Ectodermal cell (in vitro differentiated cells): Measurements from ENCODE around the gene TUFM.
"Not testable (repeated sequence)": the region's sequence is repeated elsewhere in the genome, so short reads cannot be mapped to it uniquely, and the experiment has no call there.

Source experiments
- H3K27ac ChIP-seq: 2 replicates; pipeline ENCODE4 v1.7.0; 2013; ENCODE audit warnings: mild to moderate bottlenecking, low read depth, low read length; ENCODE audit not compliant: insufficient read depth, poor library complexity, severe bottlenecking
- H3K27me3 ChIP-seq: 2 replicates; pipeline ENCODE4 v1.7.0; 2013; ENCODE audit warnings: mild to moderate bottlenecking, low read length; ENCODE audit not compliant: insufficient read depth, control insufficient read depth, poor library complexity, severe bottlenecking
- H3K36me3 ChIP-seq: one replicate; pipeline ENCODE4 v1.7.0; 2013; ENCODE audit warnings: low read length; ENCODE audit not compliant: control insufficient read depth, insufficient read depth
- H3K4me1 ChIP-seq: one replicate; pipeline ENCODE4 v1.7.0; 2013; ENCODE audit warnings: low read length; ENCODE audit not compliant: control insufficient read depth, insufficient read depth
- H3K4me3 ChIP-seq: 2 replicates; pipeline ENCODE4 v1.7.0; 2013; ENCODE audit warnings: low read depth, low read length, control low read depth; ENCODE audit not compliant: insufficient read depth
- H3K9me3 ChIP-seq: 2 replicates; pipeline ENCODE4 v1.7.0; 2013; ENCODE audit warnings: mild to moderate bottlenecking, low read length, moderate library complexity; ENCODE audit not compliant: control insufficient read depth
- WGBS, 2 experiments: methylation state at CpG; one replicate each; pipeline ENCODE4 v1.1.7; 2013; ENCODE audit warnings: missing lambda C conversion rate in 2 of 2; 5-methylcytosine and 5-hydroxymethylcytosine counted together

TUFM gene

GRCh38 chr16:28875134-28876018, 29.2 kb upstream of the TUFM start:
- peaks cover 15% of the 10 kb centered on the region for H3K4me1 ChIP-seq
- H3K27me3 ChIP-seq, result no peaks in the 10 kb centered on the region
- no peak overlapping the region for H3K4me3 ChIP-seq
- WGBS, 2 experiments, result 85 to 86% methylated on average over 13 of the region's 13 CpGs
- H3K9me3 ChIP-seq, result no peaks in the 10 kb centered on the region
- H3K27ac ChIP-seq, result no peak overlapping the region
- H3K36me3 ChIP-seq, result no peaks in the 10 kb centered on the region

DNA sequence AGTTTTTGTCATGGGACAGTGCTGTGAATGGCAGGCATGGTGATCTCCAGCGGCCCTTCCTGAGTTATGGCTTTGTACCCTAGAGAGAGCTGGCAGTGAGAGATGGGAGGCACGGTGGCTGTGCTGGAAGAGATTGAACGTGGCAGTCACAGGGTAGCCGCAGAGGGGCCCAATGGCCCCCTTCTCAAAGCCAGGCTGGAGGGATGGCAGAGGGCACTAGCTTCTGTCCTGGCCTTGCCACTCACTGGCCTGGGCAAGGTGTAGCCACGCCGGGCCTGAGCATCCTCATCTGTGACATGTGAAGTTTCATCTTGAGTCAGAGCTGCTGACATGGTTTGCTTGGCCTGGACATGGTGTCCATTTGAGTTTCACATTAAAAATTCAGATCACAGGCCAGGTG, 28.3 kb upstream of the TUFM start:
- H3K27me3 ChIP-seq, result no peaks in the 10 kb centered on the region
- no peak overlapping the region for H3K4me3 ChIP-seq
- peaks cover 8% of the 10 kb centered on the region for H3K36me3 ChIP-seq
- no peaks in the 10 kb centered on the region for H3K9me3 ChIP-seq
- H3K27ac ChIP-seq, result no peak overlapping the region
- H3K4me1 ChIP-seq, result peaks cover 14% of the 10 kb centered on the region
- 96% methylated on average over 6 of the region's 6 CpGs for WGBS, 2 experiments

DNA sequence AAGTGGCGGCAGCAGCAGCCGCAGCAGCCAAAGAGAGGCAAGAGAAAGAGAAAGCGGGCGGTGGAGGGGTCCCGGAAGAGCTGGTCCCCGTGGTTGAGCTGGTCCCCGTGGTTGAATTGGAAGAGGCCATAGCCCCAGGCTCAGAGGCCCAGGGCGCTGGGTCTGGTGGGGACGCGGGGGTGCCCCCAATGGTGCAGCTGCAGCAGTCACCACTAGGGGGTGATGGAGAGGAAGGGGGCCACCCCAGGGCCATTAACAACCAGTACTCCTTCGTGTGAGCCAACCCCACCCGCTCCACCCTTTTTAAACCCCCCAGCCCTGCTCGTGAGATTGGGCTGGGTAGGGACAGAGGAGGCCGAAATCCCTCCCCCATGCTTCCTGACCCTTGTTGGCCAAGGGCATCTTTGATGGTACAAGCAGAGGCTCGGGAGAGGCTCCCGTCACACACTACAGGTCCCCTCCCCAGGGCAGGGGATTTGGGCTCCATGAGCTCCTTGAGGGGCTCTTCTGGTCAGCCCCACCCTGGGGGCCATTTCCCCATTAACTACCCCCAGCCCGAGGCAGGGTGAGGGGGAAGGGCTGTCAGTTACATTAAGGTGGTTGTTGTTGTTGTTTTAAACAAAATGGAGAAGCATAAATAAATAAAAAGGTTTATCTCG, 27.5 kb upstream of the TUFM start:
- Histone ChIP-seq H3K27me3 (no peaks in the 10 kb centered on the region), H3K4me1 (peaks cover 11% of the 10 kb centered on the region), H3K4me3 (no peak overlapping the region), H3K27ac (no peak overlapping the region), H3K9me3 (no peaks in the 10 kb centered on the region), H3K36me3 (peaks cover 15% of the 10 kb centered on the region)
- WGBS, 2 experiments, result 92 to 95% methylated on average over 17 to 18 of the region's 18 CpGs

DNA sequence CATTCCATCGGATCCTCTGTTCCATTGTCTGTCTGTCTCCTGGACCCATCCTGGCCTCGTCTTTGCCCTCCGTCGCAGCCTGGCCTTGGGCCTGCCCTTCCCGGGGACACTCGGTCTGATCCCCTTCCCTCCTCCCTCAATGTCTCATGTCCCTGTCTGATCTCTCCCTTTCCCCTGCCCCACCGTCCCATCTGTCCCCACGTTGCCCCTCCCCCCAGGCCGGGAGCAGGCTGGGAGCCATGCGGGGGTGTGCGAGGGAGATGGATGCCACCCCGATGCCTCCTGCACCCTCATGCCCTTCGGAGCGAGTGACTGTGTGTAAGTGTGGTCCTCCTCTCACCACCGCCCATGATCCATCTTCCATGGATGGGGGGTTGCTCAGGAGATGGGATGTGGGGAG, 26.8 kb upstream of the TUFM start:
- H3K9me3 ChIP-seq, result no peaks in the 10 kb centered on the region

GRCh38 chr16:28869201-28869600, 23.1 kb upstream of the TUFM start:
- no peak overlapping the region for H3K27ac ChIP-seq
- WGBS, 2 experiments, result 94 to 96% methylated on average over 11 of the region's 11 CpGs

More for the DNA sequence above, 26.8 kb upstream of the TUFM start:
- Histone ChIP-seq H3K4me3 (no peak overlapping the region), H3K27me3 (no peaks in the 10 kb centered on the region), H3K36me3 (peaks cover 15% of the 10 kb centered on the region), H3K4me1 (peaks cover 5% of the 10 kb centered on the region), H3K27ac (no peak overlapping the region)
- WGBS, 2 experiments, result 91% methylated on average over 15 of the region's 15 CpGs

GRCh38 chr16:28867646-28868045, 21.5 kb upstream of the TUFM start:
- H3K27ac ChIP-seq, H3K4me1 ChIP-seq, H3K27me3 ChIP-seq, H3K9me3 ChIP-seq, H3K4me3 ChIP-seq: not testable (repeated sequence)
- 93 to 95% methylated on average over 9 of the region's 9 CpGs for WGBS, 2 experiments
- peaks cover 22% of the 10 kb centered on the region for H3K36me3 ChIP-seq

More at GRCh38 chr16:28869201-28869600, 23.1 kb upstream of the TUFM start:
- peaks cover 22% of the 10 kb centered on the region for H3K36me3 ChIP-seq
- no peak overlapping the region for H3K4me3 ChIP-seq
- H3K4me1 ChIP-seq, result peaks cover 6% of the 10 kb centered on the region
- H3K27me3 ChIP-seq, result no peaks in the 10 kb centered on the region
- no peaks in the 10 kb centered on the region for H3K9me3 ChIP-seq

- 92 to 97% methylated on average over 13 of the region's 13 CpGs for WGBS, 2 experiments
- H3K27ac ChIP-seq, result no peak overlapping the region
- no peaks in the 10 kb centered on the region for H3K9me3 ChIP-seq
- H3K27me3 ChIP-seq, result no peaks in the 10 kb centered on the region
- peaks cover 6% of the 10 kb centered on the region for H3K4me1 ChIP-seq
- no peak overlapping the region for H3K4me3 ChIP-seq
- peaks cover 22% of the 10 kb centered on the region for H3K36me3 ChIP-seq
Measured at GRCh38 chr16:28867241-28867640, 21.1 kb upstream of the TUFM start.

DNA sequence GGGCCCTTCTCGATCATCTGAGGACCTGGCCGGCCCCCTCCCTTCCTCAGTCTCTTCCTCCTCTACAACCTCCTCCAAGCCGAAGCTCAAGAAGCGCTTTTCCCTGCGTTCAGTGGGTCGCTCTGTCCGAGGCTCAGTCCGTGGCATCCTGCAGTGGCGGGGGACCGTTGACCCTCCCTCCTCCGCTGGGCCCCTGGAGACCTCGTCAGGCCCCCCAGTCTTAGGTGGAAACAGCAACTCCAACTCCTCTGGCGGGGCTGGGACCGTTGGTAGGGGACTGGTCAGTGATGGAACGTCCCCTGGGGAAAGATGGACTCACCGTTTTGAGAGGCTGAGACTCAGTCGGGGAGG, 20.3 kb upstream of the TUFM start:
- WGBS, 2 experiments, result 92 to 94% methylated on average over 17 of the region's 17 CpGs
- no peaks in the 10 kb centered on the region for H3K27me3 ChIP-seq
- no peak overlapping the region for H3K27ac ChIP-seq
- H3K4me3 ChIP-seq, result no peak overlapping the region
- H3K4me1 ChIP-seq, result peaks cover 6% of the 10 kb centered on the region
- H3K9me3 ChIP-seq, result no peaks in the 10 kb centered on the region
- peaks cover 22% of the 10 kb centered on the region for H3K36me3 ChIP-seq

DNA sequence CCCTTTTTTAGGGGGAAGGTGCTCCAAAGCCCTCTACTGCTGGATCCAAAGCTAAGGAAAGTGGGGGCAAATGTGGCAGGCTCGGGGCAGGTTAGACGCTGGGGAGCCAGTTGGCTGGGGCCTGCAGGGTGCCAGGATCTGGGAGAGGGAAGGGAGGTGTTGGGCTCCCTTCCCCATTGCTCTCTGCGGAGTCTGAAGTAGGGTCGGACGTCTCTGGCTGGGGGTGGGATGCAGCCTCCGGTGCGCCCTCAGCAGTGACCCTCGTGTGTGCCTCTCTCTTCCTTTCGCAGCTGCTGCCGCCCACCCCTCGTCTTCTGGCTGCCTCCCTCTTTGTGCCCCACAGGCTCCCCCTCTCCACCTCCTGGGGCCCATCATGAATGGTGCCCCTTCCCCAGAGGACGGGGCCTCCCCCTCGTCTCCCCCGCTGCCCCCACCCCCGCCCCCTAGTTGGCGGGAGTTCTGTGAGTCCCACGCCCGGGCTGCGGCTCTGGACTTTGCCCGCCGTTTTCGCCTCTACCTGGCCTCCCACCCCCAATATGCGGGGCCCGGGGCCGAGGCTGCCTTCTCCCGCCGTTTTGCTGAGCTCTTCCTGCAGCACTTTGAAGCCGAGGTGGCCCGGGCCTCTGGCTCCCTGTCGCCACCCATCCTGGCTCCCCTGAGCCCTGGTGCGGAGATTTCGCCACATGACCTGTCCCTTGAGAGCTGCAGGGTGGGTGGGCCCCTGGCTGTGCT, 19.7 kb upstream of the TUFM start:
- WGBS, 2 experiments, result 88 to 92% methylated on average over 30 to 32 of the region's 32 CpGs
- H3K4me1 ChIP-seq, result peaks cover 6% of the 10 kb centered on the region
- no peak overlapping the region for H3K4me3 ChIP-seq
- peaks cover 22% of the 10 kb centered on the region for H3K36me3 ChIP-seq
- H3K27ac ChIP-seq, result no peak overlapping the region
- H3K9me3 ChIP-seq, result no peaks in the 10 kb centered on the region
- H3K27me3 ChIP-seq, result no peaks in the 10 kb centered on the region
